Measurements from ENCODE around the gene FAM234B.

DNA sequence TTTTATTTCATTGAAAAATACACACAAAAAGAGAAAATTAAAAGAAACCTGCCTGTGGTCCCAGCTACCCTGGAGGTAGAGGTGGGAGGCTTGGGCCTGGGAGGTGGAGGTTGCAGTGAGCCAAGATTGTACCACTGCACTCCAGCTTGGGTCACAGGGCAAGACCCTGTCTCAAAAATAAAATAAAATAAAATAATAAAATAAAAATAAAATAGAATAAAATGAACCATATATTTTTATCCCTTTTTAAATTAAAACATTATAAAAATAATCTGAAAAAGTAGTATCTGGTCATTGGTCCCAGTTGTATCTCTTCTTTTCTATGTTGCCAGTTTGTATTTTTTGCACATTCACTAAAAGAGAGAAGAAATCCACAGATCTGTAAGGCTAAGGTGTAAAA lies 16.7 kb upstream of the FAM234B start:
- no peak for TF ChIP-seq EP300 (IDR thresholded peaks at IDR 0.05)
- TF ChIP-seq, protein P1, sequence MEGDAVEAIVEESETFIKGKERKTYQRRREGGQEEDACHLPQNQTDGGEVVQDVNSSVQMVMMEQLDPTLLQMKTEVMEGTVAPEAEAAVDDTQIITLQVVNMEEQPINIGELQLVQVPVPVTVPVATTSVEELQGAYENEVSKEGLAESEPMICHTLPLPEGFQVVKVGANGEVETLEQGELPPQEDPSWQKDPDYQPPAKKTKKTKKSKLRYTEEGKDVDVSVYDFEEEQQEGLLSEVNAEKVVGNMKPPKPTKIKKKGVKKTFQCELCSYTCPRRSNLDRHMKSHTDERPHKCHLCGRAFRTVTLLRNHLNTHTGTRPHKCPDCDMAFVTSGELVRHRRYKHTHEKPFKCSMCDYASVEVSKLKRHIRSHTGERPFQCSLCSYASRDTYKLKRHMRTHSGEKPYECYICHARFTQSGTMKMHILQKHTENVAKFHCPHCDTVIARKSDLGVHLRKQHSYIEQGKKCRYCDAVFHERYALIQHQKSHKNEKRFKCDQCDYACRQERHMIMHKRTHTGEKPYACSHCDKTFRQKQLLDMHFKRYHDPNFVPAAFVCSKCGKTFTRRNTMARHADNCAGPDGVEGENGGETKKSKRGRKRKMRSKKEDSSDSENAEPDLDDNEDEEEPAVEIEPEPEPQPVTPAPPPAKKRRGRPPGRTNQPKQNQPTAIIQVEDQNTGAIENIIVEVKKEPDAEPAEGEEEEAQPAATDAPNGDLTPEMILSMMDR (IDR thresholded peaks at IDR 0.05), result no peak

Data from sigmoid colon (tissue), 4 donors.